Suprapubic skin (tissue), 4 donors: ENCODE results near the gene PCGF1. TPM values are rescaled to one million over a fixed set of nuclear protein-coding genes. Genes with fewer than 3 reads are reported as not detected.

Experiments
- DNase-seq, 2 donors: peaks; one replicate each; pipeline ENCODE4 v3.0.0-alpha.2; 2019; ENCODE audit warnings: low spot score in 2 of 2
- H3K27ac ChIP-seq: fragments of 200-600 bp; sonication (generic); one replicate; pipeline ENCODE4 v1.5.1; 2019
- H3K27me3 ChIP-seq: fragments of 200-600 bp; sonication (generic); one replicate; pipeline ENCODE4 v1.5.1; 2019
- H3K36me3 ChIP-seq: fragments of 200-600 bp; sonication (generic); one replicate; pipeline ENCODE4 v1.5.1; 2019
- H3K4me1 ChIP-seq: fragments of 200-600 bp; sonication (generic); one replicate; pipeline ENCODE4 v1.5.1; 2019
- H3K4me3 ChIP-seq: fragments of 200-600 bp; sonication (generic); one replicate; pipeline ENCODE4 v1.5.1; 2019; ENCODE audit warnings: mild to moderate bottlenecking
- H3K9me3 ChIP-seq: fragments of 200-600 bp; sonication (generic); one replicate; pipeline ENCODE4 v1.5.1; 2019
- EP300 ChIP-seq: sonication (generic); formaldehyde crosslinking; IDR thresholded peaks from one replicate; pipeline ENCODE4 v1.6.1; 2017; ENCODE audit warnings: antibody characterized with exemption
- POLR2A ChIP-seq, 2 donors: fragments of 450-650 bp; IDR thresholded peaks; one replicate each; pipeline ENCODE4 v1.6.1; 2017; ENCODE audit warnings: antibody characterized with exemption in 2 of 2, mild to moderate bottlenecking in 2 of 2, moderate library complexity in 2 of 2
- POLR2AphosphoS5 ChIP-seq, 3 donors: sonication (generic); formaldehyde crosslinking; IDR thresholded peaks; one replicate each; pipeline ENCODE4 v1.6.1; 2017; ENCODE audit warnings: antibody characterized with exemption in 3 of 3
- WGBS: methylation state at CpG from one replicate; pipeline ENCODE4 v1.1.5; 2018; 5-methylcytosine and 5-hydroxymethylcytosine counted together
- total RNA-seq, 4 donors: library from RNA; depleted of rRNA; stranded (reverse); fragments of >200 nt; gene quantifications; one replicate each; pipeline ENCODE4 v1.1.0, GENCODE V29; 2016
- TF ChIP-seq, protein P1 (sequence below), 2 donors: fragments of 200-600 bp in 1 of 2; fragments of 450-650 bp in 1 of 2; sonication (generic) in 1 of 2; IDR thresholded peaks; one replicate each; pipeline ENCODE4 v1.5.1; 2016 to 2019; ENCODE audit warnings: antibody characterized with exemption in 2 of 2, mild to moderate bottlenecking in 1 of 2, moderate library complexity in 1 of 2

PCGF1 gene
- total RNA-seq, 4 donors from 2014 or later: 15.6 to 77.0 (median 19.7) TPM

DNA sequence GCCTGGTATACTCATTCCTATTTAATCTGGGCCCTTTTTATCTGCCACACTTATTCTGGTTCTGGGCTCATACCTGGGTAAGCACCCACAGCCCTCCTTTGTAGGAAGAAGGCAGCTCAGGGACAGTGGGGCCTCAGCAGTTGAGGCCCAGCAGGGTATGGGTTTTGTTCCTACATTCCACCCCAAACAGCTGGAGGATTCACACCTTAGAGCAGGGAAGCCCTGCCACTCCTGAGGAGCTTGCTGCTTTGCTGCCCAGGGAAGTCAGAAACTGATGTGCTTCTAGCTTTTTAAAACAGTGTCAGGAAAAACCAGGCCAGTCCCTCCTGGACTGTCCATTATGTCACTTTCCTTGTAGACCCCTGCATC lies 6.9 kb downstream of the PCGF1 start:
- Histone ChIP-seq H3K9me3 (no peaks in the 10 kb centered on the region), H3K36me3 (peaks cover 12% of the 10 kb centered on the region), H3K4me1 (peaks cover 61% of the 10 kb centered on the region), H3K27me3 (peaks cover 61% of the 10 kb centered on the region), H3K27ac (no peak overlapping the region), H3K4me3 (no peak overlapping the region)
- DNase-seq: no peak
- TF ChIP-seq POLR2AphosphoS5 (IDR thresholded peaks at IDR 0.05) (no peak), POLR2A (IDR thresholded peaks at IDR 0.05) (no peak), EP300 (no peak)
- TF ChIP-seq, protein P1, sequence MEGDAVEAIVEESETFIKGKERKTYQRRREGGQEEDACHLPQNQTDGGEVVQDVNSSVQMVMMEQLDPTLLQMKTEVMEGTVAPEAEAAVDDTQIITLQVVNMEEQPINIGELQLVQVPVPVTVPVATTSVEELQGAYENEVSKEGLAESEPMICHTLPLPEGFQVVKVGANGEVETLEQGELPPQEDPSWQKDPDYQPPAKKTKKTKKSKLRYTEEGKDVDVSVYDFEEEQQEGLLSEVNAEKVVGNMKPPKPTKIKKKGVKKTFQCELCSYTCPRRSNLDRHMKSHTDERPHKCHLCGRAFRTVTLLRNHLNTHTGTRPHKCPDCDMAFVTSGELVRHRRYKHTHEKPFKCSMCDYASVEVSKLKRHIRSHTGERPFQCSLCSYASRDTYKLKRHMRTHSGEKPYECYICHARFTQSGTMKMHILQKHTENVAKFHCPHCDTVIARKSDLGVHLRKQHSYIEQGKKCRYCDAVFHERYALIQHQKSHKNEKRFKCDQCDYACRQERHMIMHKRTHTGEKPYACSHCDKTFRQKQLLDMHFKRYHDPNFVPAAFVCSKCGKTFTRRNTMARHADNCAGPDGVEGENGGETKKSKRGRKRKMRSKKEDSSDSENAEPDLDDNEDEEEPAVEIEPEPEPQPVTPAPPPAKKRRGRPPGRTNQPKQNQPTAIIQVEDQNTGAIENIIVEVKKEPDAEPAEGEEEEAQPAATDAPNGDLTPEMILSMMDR (IDR thresholded peaks at IDR 0.05): no peak

DNA sequence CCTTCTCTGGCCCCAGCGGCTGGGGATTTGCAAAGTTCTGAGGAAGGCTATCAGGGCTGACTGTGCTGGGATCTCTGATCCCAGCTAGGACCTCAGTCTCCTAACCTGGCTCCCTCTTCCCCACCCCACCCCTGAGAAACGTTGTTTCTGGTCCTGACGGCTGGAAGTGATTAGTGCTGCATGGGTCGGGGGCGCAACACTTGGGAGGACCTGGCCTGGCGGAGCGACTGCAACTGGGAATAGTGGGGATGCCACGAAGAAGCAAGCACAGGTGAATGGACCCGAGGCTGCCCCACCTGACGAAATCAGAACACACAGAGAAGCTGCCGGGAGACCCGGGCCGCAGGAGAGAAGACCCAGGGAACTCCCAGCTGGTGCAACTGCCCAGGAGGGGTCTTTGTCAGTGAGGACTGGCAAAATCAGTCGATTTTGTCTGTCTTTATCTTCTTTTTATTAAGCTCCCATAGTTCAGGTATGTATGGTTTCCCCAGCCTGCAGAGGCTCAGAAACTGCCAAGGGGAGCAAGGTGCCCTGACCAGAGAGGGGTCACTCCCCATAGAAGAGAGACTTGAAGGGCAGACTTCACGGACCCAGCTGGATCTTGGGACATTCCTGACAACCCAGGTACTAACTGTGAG lies 7.4 kb downstream of the PCGF1 start:
- no peak for TF ChIP-seq POLR2A (IDR thresholded peaks at IDR 0.05)
- TF ChIP-seq, protein P1 (IDR thresholded peaks at IDR 0.05): no peak
- TF ChIP-seq EP300: no peak
- no peak for TF ChIP-seq POLR2AphosphoS5 (IDR thresholded peaks at IDR 0.05)
- Histone ChIP-seq H3K27ac (no peak overlapping the region), H3K4me3 (no peak overlapping the region), H3K9me3 (no peaks in the 10 kb centered on the region), H3K27me3 (peaks cover 61% of the 10 kb centered on the region), H3K4me1 (peaks cover 56% of the 10 kb centered on the region), H3K36me3 (peaks cover 7% of the 10 kb centered on the region)
- no peak for DNase-seq
- 63% methylated on average over 6 of the region's 15 CpGs for WGBS

DNA sequence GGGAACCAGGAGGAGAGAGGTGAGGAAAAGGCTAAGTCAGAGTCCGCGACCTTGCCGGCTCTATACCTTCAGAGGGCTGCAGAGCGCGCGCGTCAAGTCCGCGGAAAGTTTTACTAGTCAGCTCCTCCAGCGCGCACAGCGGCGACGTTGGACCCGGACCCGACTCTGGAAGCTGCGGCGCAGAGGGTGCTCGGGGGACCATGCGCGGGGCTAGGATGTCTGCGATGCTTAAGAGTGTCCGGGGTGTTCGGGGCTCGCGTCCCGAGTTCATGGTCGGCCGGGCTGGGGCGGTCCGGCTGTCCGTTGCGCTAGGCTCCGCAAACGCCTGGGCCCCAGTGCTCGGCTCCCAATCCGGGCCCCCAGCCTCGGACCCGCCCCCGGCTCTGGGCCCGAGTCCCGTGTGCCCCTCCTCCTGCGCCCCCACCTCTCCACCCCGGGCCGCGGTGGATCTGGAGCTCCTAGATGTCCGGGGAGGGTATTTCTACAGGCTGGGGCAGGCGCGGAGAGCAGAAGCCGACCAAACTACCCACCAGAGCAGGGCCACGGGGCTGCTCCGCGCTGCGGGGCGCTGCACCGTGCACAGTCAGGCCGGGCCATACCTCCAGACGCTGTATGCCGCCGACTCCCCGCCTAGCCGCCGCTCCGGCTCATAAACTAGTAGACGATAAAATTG lies 8.1 kb downstream of the PCGF1 start, which contains the start of gene LBX2:
Gene LBX2 (minus strand): TSS at position 337 of the 673 bp plus-strand sequence. CDS start 66 bp downstream, at position 271.
- H3K4me1 ChIP-seq: peaks cover 51% of the 10 kb centered on the region
- no peak within 1 kb of the TSS for H3K27ac ChIP-seq
- H3K36me3 ChIP-seq: peaks cover under 1% of the 10 kb centered on the region
- no peak for TF ChIP-seq EP300
- TF ChIP-seq, protein P1 (IDR thresholded peaks at IDR 0.05): no peak
- TF ChIP-seq POLR2A (IDR thresholded peaks at IDR 0.05): no peak
- no peak for TF ChIP-seq POLR2AphosphoS5 (IDR thresholded peaks at IDR 0.05)
- WGBS: 0% methylated on average over 15 of the region's 65 CpGs
- no peak for DNase-seq
- H3K9me3 ChIP-seq: no peaks in the 10 kb centered on the region
- peaks cover 61% of the 10 kb centered on the region for H3K27me3 ChIP-seq
- H3K4me3 ChIP-seq: peak within 1 kb of the TSS; percentile 46

DNA sequence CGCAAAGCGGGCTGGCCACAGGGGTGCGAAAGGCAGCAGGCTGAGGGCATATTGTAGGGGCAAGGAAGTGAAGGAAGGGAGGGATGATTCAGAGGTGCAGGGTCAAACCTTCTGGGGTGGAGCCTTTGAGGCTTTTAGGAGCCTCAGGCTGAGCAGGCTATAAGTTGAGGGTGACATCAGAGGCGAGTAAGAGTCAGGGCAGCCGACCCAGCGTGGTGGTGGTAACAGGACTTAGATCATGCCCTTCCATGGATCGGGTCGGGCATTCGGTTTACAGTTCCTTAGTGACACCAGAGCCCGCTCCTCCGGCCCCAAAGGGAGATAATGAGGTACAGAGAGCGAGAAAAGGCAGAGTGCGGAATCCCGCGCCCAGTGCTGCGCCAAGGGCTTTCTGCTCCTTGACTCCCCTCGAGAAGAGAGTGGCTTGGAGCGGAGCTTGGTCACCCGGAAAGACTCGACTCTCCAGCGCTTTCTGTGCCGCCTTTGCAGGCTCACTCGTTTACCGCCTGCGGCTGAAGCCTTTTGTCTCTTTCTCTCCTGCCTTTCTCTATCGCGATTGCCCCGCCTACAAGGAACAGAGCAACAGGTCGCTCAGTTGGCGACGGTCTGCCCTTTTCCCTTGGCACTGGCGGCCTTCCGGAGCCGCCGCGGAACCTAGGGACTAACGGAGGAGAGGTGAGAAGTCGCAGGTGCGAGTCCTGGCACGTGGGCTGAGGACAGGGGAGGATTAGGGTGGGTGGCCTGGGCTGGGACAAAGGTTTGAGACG lies 8.8 kb downstream of the PCGF1 start:
- no peaks in the 10 kb centered on the region for H3K9me3 ChIP-seq
- peak overlapping the region; percentile 46 for H3K4me3 ChIP-seq
- TF ChIP-seq POLR2AphosphoS5 (IDR thresholded peaks at IDR 0.05) (no peak), POLR2A (IDR thresholded peaks at IDR 0.05) (no peak), EP300 (no peak)
- TF ChIP-seq, protein P1 (IDR thresholded peaks at IDR 0.05): no peak
- H3K27ac ChIP-seq: no peak overlapping the region
- WGBS: 2% methylated on average over 41 of the region's 41 CpGs
- H3K4me1 ChIP-seq: peaks cover 45% of the 10 kb centered on the region
- no peak for DNase-seq
- H3K27me3 ChIP-seq: peaks cover 61% of the 10 kb centered on the region
- peaks cover 8% of the 10 kb centered on the region for H3K36me3 ChIP-seq
